Urothelium cell line (cell line): ENCODE measurements around the gene CLEC7A.
A peak's percentile ranks its signal among the peaks of the same experiment; 100 is the strongest.

Experiments
- DNase-seq: peaks from one replicate; pipeline ENCODE4 v3.0.0; 2011; ENCODE audit warnings: low spot score, mixed read lengths
- FAIRE-seq: peaks from 2 replicates; lab custom pipeline; 2011; peaks lifted over from hg19 to GRCh38; lab: Jason Lieb, UNC

CLEC7A gene

GRCh38 chr12:10142976-10143589 is 13.1 kb upstream of the CLEC7A start:
- FAIRE-seq: no peak

GRCh38 chr12:10140001-10140400 is 10.0 kb upstream of the CLEC7A start:
- FAIRE-seq: no peak
- DNase-seq: peak; percentile 48

More at GRCh38 chr12:10142976-10143589, 13.1 kb upstream of the CLEC7A start:
- no peak for DNase-seq

- FAIRE-seq (peak; percentile 77), DNase-seq (no peak)
Observed at GRCh38 chr12:10136637-10137205, 6.7 kb upstream of the CLEC7A start.

GRCh38 chr12:10135126-10135525 is 5.1 kb upstream of the CLEC7A start:
- FAIRE-seq (no peak), DNase-seq (no peak)

- FAIRE-seq: no peak
- DNase-seq: no peak
Observed at GRCh38 chr12:10132850-10133370, 2.9 kb upstream of the CLEC7A start.

GRCh38 chr12:10131111-10131690 is 1.2 kb upstream of the CLEC7A start:
- FAIRE-seq: peak; percentile 52
- DNase-seq: no peak

GRCh38 chr12:10128687-10129086 is 1.3 kb downstream of the CLEC7A start:
- FAIRE-seq (peak; percentile 35), DNase-seq (no peak)

GRCh38 chr12:10126413-10126812 is 3.6 kb downstream of the CLEC7A start:
- DNase-seq: no peak
- no peak for FAIRE-seq

GRCh38 chr12:10122689-10123088 is 7.3 kb downstream of the CLEC7A start:
- DNase-seq: no peak
- FAIRE-seq: peak; percentile 9

GRCh38 chr12:10121278-10121677 is 8.7 kb downstream of the CLEC7A start:
- FAIRE-seq (no peak), DNase-seq (no peak)

GRCh38 chr12:10119066-10119465 is 10.9 kb downstream of the CLEC7A start:
- FAIRE-seq: no peak
- no peak for DNase-seq

- no peak for DNase-seq
- FAIRE-seq: peak; percentile 52
Observed at GRCh38 chr12:10115890-10116289, 14.1 kb downstream of the CLEC7A start.

GRCh38 chr12:10115311-10115710 is 14.7 kb downstream of the CLEC7A start:
- FAIRE-seq: no peak
- DNase-seq: no peak

- DNase-seq: no peak
- no peak for FAIRE-seq
Observed at GRCh38 chr12:10113920-10114319, 16.1 kb downstream of the CLEC7A start.

GRCh38 chr12:10113075-10113474 is 16.9 kb downstream of the CLEC7A start:
- FAIRE-seq: no peak
- DNase-seq: no peak

GRCh38 chr12:10111451-10111850 is 18.5 kb downstream of the CLEC7A start:
- DNase-seq (no peak), FAIRE-seq (no peak)

- no peak for DNase-seq
- FAIRE-seq: no peak
Observed at GRCh38 chr12:10110256-10110844, 19.6 kb downstream of the CLEC7A start.

GRCh38 chr12:10102322-10102721 is 27.7 kb downstream of the CLEC7A start:
- no peak for DNase-seq
- FAIRE-seq: no peak

GRCh38 chr12:10101648-10102220 is 28.3 kb downstream of the CLEC7A start:
- no peak for DNase-seq
- peak; percentile 9 for FAIRE-seq

GRCh38 chr12:10101042-10101579 is 28.9 kb downstream of the CLEC7A start:
- DNase-seq (no peak), FAIRE-seq (peak; percentile 27)

GRCh38 chr12:10098791-10099190 is 31.2 kb downstream of the CLEC7A start, which contains the start of gene CLEC1A:
CLEC1A (minus strand) TSS chr12:10098985; CDS start chr12:10098922, 63 bp downstream.
- FAIRE-seq (no peak), DNase-seq (no peak)
